Erythroblast (primary cell): ENCODE measurements around the gene BICC1.

ENCODE experiments used
- GATA1 ChIP-seq: IDR thresholded peaks from 2 replicates; pipeline ENCODE4 v1.6.1; 2011; ENCODE audit warnings: low read depth, mild to moderate bottlenecking, control low read depth, low read length, moderate library complexity
- POLR2A ChIP-seq: IDR thresholded peaks from 2 replicates; pipeline ENCODE4 v1.6.1; 2011; ENCODE audit warnings: mild to moderate bottlenecking, low read length

DNA sequence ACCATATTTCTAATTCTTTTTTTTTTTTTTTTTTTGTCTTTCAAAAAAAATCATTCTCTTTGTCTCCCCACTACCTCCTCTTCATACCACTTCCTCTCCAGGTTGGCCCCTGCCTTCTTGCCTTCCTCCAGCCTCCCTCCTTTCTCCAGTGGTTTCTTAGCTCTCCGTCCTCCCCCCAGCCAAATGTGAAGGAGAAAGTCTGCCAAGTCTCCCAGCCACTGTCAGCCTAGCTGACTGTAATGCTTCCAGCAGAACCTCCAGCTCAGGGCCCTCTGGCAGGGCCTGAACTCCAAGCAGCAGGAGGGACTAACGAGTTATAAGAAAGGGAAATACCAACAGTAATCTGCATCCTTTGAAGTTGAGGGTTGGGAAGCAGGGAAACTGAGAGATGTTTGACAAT lies 35.5 kb upstream of the BICC1 start:
- TF ChIP-seq POLR2A (no peak), GATA1 (no peak)
